A549 (cell line): Measurements from ENCODE around the gene TBC1D22A. TPM values are rescaled to one million over a fixed set of nuclear protein-coding genes. Genes with fewer than 3 reads are reported as not detected.

ENCODE experiments used
- ATAC-seq, 2 experiments: fragments of 200-7000 bp in 1 of 2; fragments of >200 bp in 1 of 2; cut with Nextera tagmentation in 1 of 2; cut with Tn5 transposase in 1 of 2; 3 replicates each; pipeline versions ENCODE4 v1.8.0 to v1.9.1; 2018 to 2020; ENCODE audit warnings: mild to moderate bottlenecking in 1 of 2, moderate library complexity in 1 of 2
- CTCF ChIA-PET: fragments of 300-600 bp; sonication (Branson Sonifier 250); formaldehyde crosslinking; extraction: SDS; loops from one replicate; lab custom pipeline; 2021; ENCODE audit warnings: antibody characterized with exemption, inconsistent platforms; lab: Yijun Ruan, JAX
- POLR2A ChIA-PET: fragments of 350-600 bp; formaldehyde crosslinking; extraction: SDS; loops from one replicate; lab custom pipeline; 2021; ENCODE audit warnings: antibody characterized with exemption, inconsistent platforms; lab: Yijun Ruan, JAX
- DNase-seq, 2 experiments: peaks; one replicate each; pipeline versions ENCODE4 v3.0.0 to v3.0.0-alpha.2; 2011 to 2016; ENCODE audit warnings: low read depth in 1 of 2, low spot score in 1 of 2
- FAIRE-seq: peaks from 2 replicates; lab custom pipeline; 2011; peaks lifted over from hg19 to GRCh38; lab: Jason Lieb, UNC
- H3K27ac ChIP-seq, 2 experiments: fragments of >200 bp; sonication (Bioruptor Twin); formaldehyde crosslinking; 3 replicates each; pipeline ENCODE4 v1.5.1; 2016 to 2017
- H3K4me1 ChIP-seq: fragments of >200 bp; sonication (Bioruptor Twin); formaldehyde crosslinking; 3 replicates; pipeline ENCODE4 v1.6.1; 2016
- H3K4me2 ChIP-seq: fragments of >200 bp; sonication (Bioruptor Twin); formaldehyde crosslinking; 3 replicates; pipeline ENCODE4 v1.6.1; 2016
- H3K4me3 ChIP-seq: fragments of >200 bp; sonication (Bioruptor Twin); formaldehyde crosslinking; 3 replicates; pipeline ENCODE4 v1.5.1; 2016
- H3K9me3 ChIP-seq: fragments of >200 bp; sonication (Bioruptor Twin); formaldehyde crosslinking; 3 replicates; pipeline ENCODE4 v1.6.1; 2016
- CEBPB ChIP-seq, 2 experiments: fragments of >200 bp in 1 of 2; sonication (Bioruptor Twin) in 1 of 2; formaldehyde crosslinking in 1 of 2; IDR thresholded peaks; 2 replicates each; pipeline ENCODE4 v1.6.1; 2012 to 2016
- CHD4 ChIP-seq: fragments of 200-600 bp; sonication (generic); IDR thresholded peaks from 2 replicates; pipeline ENCODE4 v1.6.1; 2016; ENCODE audit warnings: antibody characterized with exemption, mild to moderate bottlenecking, borderline replicate concordance
- EHF ChIP-seq: fragments of 250-450 bp; sonication (Bioruptor Pico); IDR thresholded peaks from 2 replicates; pipeline ENCODE4 v1.5.0; 2020; ENCODE audit warnings: mild to moderate bottlenecking
- EHMT2 ChIP-seq: fragments of 200-600 bp; sonication (generic); IDR thresholded peaks from 2 replicates; pipeline ENCODE4 v1.6.1; 2016; ENCODE audit warnings: antibody characterized with exemption, low read depth, mild to moderate bottlenecking, moderate library complexity
- EP300 ChIP-seq, 2 experiments: fragments of >200 bp; sonication (Bioruptor Twin); formaldehyde crosslinking; IDR thresholded peaks; 2 replicates in 1 of 2; 3 replicates in 1 of 2; pipeline ENCODE4 v1.6.1; 2016 to 2017
- ESRRA ChIP-seq: fragments of 150-350 bp; IDR thresholded peaks from 2 replicates; pipeline ENCODE4 v1.6.1; 2014; ENCODE audit warnings: mild to moderate bottlenecking, low read length, borderline replicate concordance
- FOSL2 ChIP-seq, 2 experiments: fragments of 450-650 bp in 1 of 2; fragments of >200 bp in 1 of 2; sonication (Bioruptor Twin) in 1 of 2; formaldehyde crosslinking; IDR thresholded peaks; 2 replicates each; pipeline versions ENCODE4 v1.5.0 to v1.6.1; 2016 to 2020; ENCODE audit warnings: mild to moderate bottlenecking in 1 of 2, moderate library complexity in 1 of 2
- HOXA7 ChIP-seq: fragments of 250-450 bp; sonication (Bioruptor Pico); IDR thresholded peaks from 2 replicates; pipeline ENCODE4 v1.5.0; 2020; ENCODE audit warnings: mild to moderate bottlenecking, moderate library complexity
- HOXB5 ChIP-seq: fragments of 250-450 bp; sonication (Bioruptor Pico); IDR thresholded peaks from 2 replicates; pipeline ENCODE4 v1.5.0; 2020; ENCODE audit warnings: mild to moderate bottlenecking, moderate library complexity
- KDM5A ChIP-seq: fragments of 200-600 bp; sonication (generic); IDR thresholded peaks from 2 replicates; pipeline ENCODE4 v1.6.1; 2016; ENCODE audit warnings: antibody characterized with exemption, mild to moderate bottlenecking
- MAZ ChIP-seq: fragments of 150-350 bp; IDR thresholded peaks from 2 replicates; pipeline ENCODE4 v1.6.1; 2014; ENCODE audit warnings: antibody characterized with exemption, low read depth, low read length, borderline replicate concordance
- MYC ChIP-seq: IDR thresholded peaks from 2 replicates; pipeline ENCODE4 v1.6.1; 2012; ENCODE audit warnings: mild to moderate bottlenecking, inconsistent platforms, low read length, improper control_type of control experiment, borderline replicate concordance
- NPAS2 ChIP-seq: fragments of 250-450 bp; sonication (Bioruptor Pico); IDR thresholded peaks from 2 replicates; pipeline ENCODE4 v1.8.0; 2022; ENCODE audit warnings: mild to moderate bottlenecking, moderate library complexity, borderline replicate concordance
- NR3C1 ChIP-seq: fragments of >200 bp; sonication (Bioruptor Twin); formaldehyde crosslinking; IDR thresholded peaks from 3 replicates; pipeline ENCODE4 v1.6.1; 2017
- POLR2A ChIP-seq: IDR thresholded peaks from 2 replicates; pipeline ENCODE4 v1.6.1; 2012; ENCODE audit warnings: mild to moderate bottlenecking, low read length
- POLR2AphosphoS2 ChIP-seq: conservative IDR thresholded peaks from 2 replicates; pipeline ENCODE4 v1.6.1; 2012; ENCODE audit warnings: low read length, improper control_type of control experiment, inconsistent platforms
- RAD21 ChIP-seq, 2 experiments: fragments of >200 bp in 1 of 2; sonication (Bioruptor Twin) in 1 of 2; formaldehyde crosslinking in 1 of 2; IDR thresholded peaks in 1 of 2; conservative IDR thresholded peaks in 1 of 2; 2 replicates in 1 of 2; 3 replicates in 1 of 2; pipeline ENCODE4 v1.6.1; 2012 to 2018; ENCODE audit warnings: inconsistent platforms in 1 of 2
- RCOR1 ChIP-seq: fragments of 150-350 bp; IDR thresholded peaks from 2 replicates; pipeline ENCODE4 v1.6.1; 2014; ENCODE audit warnings: antibody characterized with exemption, low read length, low read depth
- RFX5 ChIP-seq: fragments of 450-650 bp; IDR thresholded peaks from 2 replicates; pipeline ENCODE4 v1.7.1; 2014; ENCODE audit warnings: antibody characterized with exemption, mild to moderate bottlenecking, moderate library complexity
- RNF2 ChIP-seq: fragments of 200-600 bp; sonication (generic); IDR thresholded peaks from 2 replicates; pipeline ENCODE4 v1.6.1; 2016; ENCODE audit warnings: low read depth, mild to moderate bottlenecking, antibody characterized with exemption, moderate library complexity, borderline replicate concordance
- ZFP36 ChIP-seq: fragments of 450-650 bp; IDR thresholded peaks from 2 replicates; pipeline ENCODE4 v1.6.1; 2014; ENCODE audit warnings: borderline replicate concordance; ENCODE audit not compliant: partially characterized antibody
- ZNF302 ChIP-seq: fragments of 250-450 bp; sonication (Bioruptor Pico); IDR thresholded peaks from 2 replicates; pipeline ENCODE4 v1.9.0; 2021; ENCODE audit warnings: inconsistent platforms, mild to moderate bottlenecking, moderate library complexity
- WGBS: methylation state at CpG from one replicate; pipeline ENCODE4 v1.1.6; 2017; ENCODE audit errors: missing lambda C conversion rate; 5-methylcytosine and 5-hydroxymethylcytosine counted together
- polyA plus RNA-seq, 4 experiments: library from polyadenylated mRNA; depleted of rRNA in 3 of 4; stranded (reverse); fragments of >200 nt; fragmentation: RNase III in 1 of 4; extraction: RNeasy Plus Mini Kit Qiagen cat#74134 plus additional on column Dnase treatment in 1 of 4; gene quantifications; 2 replicates in 3 of 4; 3 replicates in 1 of 4; pipeline ENCODE4 v1.2.3, GENCODE V29; 2011 to 2017
- TF ChIP-seq, protein P1 (sequence below): fragments of >200 bp; sonication (Bioruptor Twin); formaldehyde crosslinking; IDR thresholded peaks from 3 replicates; pipeline ENCODE4 v1.5.1; 2016
- TF ChIP-seq, protein P2 (sequence below): fragments of 250-450 bp; sonication (Bioruptor Pico); IDR thresholded peaks from 2 replicates; pipeline ENCODE4 v1.5.0; 2021; ENCODE audit warnings: mild to moderate bottlenecking, moderate library complexity, borderline replicate concordance
- TF ChIP-seq, protein P3 (sequence below): fragments of 150-350 bp; IDR thresholded peaks from 2 replicates; pipeline ENCODE4 v1.6.1; 2014; ENCODE audit warnings: low read depth, mild to moderate bottlenecking, low read length
- TF ChIP-seq, protein P4 (sequence below): fragments of >200 bp; sonication (Bioruptor Twin); formaldehyde crosslinking; IDR thresholded peaks from 2 replicates; pipeline ENCODE4 v1.6.1; 2016
- TF ChIP-seq, protein P5 (sequence below): IDR thresholded peaks from 2 replicates; pipeline ENCODE4 v1.6.1; 2012

TBC1D22A gene
- polyA plus RNA-seq, 2 of the 4 experiments (the other 2 are of a cell fraction): 8.9 to 10.8 TPM

DNA sequence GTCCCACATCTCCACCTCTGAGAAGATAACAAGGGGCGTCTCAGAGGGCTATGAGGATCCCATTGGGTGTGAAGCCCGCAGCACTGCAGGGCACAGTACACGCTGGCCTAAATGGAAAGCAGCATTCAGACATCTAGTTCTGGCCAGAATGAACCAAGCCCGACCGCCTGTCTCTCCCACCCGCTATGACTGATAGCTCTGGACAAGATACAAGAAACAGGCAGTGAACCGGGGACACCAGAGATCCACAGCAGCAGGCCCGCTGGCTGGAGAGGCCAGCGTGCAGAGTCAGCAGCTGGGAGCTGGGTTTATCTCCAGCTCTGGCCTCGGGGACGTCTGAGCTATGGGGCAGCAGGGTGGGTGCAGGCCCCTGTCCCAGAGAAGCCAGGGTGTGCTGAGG is 34.0 kb upstream of the TBC1D22A start:
- Histone ChIP-seq H3K9me3 (no peaks in the 10 kb centered on the region), H3K4me2 (no peak overlapping the region), H3K4me1 (no peaks in the 10 kb centered on the region), H3K4me3 (no peak overlapping the region), H3K27ac (no peak overlapping the region)
- POLR2A ChIA-PET: interaction anchor here (0.5 kb wide), 1 partner anchor 35 kb away, joined by 3 read pairs; no protein-coding TSS in a partner anchor
- TF ChIP-seq EP300 (IDR thresholded peaks at IDR 0.05): no peak
- TF ChIP-seq CEBPB (IDR thresholded peaks at IDR 0.05): no peak
- no peak for TF ChIP-seq EHMT2
- TF ChIP-seq NR3C1: no peak
- no peak for TF ChIP-seq HOXA7
- no peak for TF ChIP-seq ZFP36
- no peak for TF ChIP-seq RCOR1
- TF ChIP-seq ZNF302 (CRISPR knock-in tag): no peak
- TF ChIP-seq, protein P1, sequence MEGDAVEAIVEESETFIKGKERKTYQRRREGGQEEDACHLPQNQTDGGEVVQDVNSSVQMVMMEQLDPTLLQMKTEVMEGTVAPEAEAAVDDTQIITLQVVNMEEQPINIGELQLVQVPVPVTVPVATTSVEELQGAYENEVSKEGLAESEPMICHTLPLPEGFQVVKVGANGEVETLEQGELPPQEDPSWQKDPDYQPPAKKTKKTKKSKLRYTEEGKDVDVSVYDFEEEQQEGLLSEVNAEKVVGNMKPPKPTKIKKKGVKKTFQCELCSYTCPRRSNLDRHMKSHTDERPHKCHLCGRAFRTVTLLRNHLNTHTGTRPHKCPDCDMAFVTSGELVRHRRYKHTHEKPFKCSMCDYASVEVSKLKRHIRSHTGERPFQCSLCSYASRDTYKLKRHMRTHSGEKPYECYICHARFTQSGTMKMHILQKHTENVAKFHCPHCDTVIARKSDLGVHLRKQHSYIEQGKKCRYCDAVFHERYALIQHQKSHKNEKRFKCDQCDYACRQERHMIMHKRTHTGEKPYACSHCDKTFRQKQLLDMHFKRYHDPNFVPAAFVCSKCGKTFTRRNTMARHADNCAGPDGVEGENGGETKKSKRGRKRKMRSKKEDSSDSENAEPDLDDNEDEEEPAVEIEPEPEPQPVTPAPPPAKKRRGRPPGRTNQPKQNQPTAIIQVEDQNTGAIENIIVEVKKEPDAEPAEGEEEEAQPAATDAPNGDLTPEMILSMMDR: no peak
- TF ChIP-seq, protein P2, sequence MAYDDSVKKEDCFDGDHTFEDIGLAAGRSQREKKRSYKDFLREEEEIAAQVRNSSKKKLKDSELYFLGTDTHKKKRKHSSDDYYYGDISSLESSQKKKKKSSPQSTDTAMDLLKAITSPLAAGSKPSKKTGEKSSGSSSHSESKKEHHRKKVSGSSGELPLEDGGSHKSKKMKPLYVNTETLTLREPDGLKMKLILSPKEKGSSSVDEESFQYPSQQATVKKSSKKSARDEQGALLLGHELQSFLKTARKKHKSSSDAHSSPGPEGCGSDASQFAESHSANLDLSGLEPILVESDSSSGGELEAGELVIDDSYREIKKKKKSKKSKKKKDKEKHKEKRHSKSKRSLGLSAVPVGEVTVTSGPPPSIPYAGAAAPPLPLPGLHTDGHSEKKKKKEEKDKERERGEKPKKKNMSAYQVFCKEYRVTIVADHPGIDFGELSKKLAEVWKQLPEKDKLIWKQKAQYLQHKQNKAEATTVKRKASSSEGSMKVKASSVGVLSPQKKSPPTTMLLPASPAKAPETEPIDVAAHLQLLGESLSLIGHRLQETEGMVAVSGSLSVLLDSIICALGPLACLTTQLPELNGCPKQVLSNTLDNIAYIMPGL (CRISPR knock-in tag): no peak
- TF ChIP-seq RNF2: no peak
- no peak for TF ChIP-seq HOXB5 (CRISPR knock-in tag)
- TF ChIP-seq, protein P3, sequence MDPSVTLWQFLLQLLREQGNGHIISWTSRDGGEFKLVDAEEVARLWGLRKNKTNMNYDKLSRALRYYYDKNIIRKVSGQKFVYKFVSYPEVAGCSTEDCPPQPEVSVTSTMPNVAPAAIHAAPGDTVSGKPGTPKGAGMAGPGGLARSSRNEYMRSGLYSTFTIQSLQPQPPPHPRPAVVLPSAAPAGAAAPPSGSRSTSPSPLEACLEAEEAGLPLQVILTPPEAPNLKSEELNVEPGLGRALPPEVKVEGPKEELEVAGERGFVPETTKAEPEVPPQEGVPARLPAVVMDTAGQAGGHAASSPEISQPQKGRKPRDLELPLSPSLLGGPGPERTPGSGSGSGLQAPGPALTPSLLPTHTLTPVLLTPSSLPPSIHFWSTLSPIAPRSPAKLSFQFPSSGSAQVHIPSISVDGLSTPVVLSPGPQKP: no peak
- TF ChIP-seq KDM5A: no peak
- ATAC-seq: no peak
- CTCF ChIA-PET: interaction anchor here (0.6 kb wide), 1 partner anchor 13 kb away, joined by 3 read pairs; no protein-coding TSS in a partner anchor
- FAIRE-seq: no peak
- DNase-seq: no peak
- 95% methylated on average over 11 of the region's 11 CpGs for WGBS

DNA sequence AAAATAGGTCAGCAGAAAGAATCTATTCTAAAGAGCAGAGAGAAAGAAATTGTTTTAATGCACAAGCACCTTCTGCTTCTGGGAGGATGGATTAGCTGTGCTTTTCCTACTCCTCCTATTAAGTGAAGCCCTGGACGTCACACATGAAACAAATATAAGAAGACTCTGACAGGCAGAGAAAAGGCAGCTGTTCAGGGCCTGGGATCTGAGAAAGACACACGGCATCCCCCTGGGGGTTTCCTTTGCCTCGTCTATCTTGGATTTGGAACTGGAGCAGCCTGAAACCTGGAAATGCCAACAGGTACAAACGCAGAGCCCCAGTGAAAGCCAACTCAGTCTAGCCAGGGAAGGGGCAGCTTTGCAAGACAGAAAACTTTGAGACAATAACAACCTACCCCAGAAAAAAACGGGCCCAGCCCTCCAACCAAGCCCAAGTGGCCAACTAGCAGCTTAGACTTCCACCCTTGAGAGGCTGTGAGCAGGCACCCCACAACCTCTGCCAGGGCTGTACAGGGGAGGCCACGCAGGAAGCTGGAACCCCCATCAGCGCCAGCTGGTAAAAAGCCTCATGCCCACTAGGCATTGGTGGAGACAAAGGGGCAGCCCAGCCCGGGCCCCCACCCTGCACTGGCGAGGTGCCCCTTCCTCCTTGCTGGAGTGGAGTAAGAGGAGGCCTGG is 31.7 kb upstream of the TBC1D22A start:
- POLR2A ChIA-PET: no interaction called here
- FAIRE-seq (no peak), ATAC-seq (no peak), DNase-seq (no peak)
- Histone ChIP-seq H3K4me1 (no peaks in the 10 kb centered on the region), H3K27ac (no peak overlapping the region), H3K4me2 (no peak overlapping the region), H3K9me3 (no peaks in the 10 kb centered on the region), H3K4me3 (no peak overlapping the region)
- CTCF ChIA-PET: interaction anchor here (0.6 to 0.8 kb wide), 2 partner anchors 28 to 191 kb away, joined by 3 read pairs; no protein-coding TSS in a partner anchor
- TF ChIP-seq, protein P4, sequence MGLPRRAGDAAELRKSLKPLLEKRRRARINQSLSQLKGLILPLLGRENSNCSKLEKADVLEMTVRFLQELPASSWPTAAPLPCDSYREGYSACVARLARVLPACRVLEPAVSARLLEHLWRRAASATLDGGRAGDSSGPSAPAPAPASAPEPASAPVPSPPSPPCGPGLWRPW: no peak
- TF ChIP-seq EP300 (IDR thresholded peaks at IDR 0.05) (no peak), POLR2A (no peak), ESRRA (no peak), RAD21 (conservative IDR thresholded peaks at IDR 0.05 in 1 of 2, IDR thresholded peaks at IDR 0.05 in 1 of 2) (no peak), HOXA7 (no peak), MAZ (no peak), POLR2AphosphoS2 (no peak), NPAS2 (CRISPR knock-in tag) (no peak), EHF (CRISPR knock-in tag) (no peak), MYC (no peak), RFX5 (no peak), ZFP36 (no peak), RCOR1 (no peak), FOSL2 (IDR thresholded peaks at IDR 0.05) (no peak), FOSL2 (CRISPR knock-in tag; IDR thresholded peaks at IDR 0.05) (no peak), KDM5A (no peak), CHD4 (no peak)
- TF ChIP-seq, protein P5, sequence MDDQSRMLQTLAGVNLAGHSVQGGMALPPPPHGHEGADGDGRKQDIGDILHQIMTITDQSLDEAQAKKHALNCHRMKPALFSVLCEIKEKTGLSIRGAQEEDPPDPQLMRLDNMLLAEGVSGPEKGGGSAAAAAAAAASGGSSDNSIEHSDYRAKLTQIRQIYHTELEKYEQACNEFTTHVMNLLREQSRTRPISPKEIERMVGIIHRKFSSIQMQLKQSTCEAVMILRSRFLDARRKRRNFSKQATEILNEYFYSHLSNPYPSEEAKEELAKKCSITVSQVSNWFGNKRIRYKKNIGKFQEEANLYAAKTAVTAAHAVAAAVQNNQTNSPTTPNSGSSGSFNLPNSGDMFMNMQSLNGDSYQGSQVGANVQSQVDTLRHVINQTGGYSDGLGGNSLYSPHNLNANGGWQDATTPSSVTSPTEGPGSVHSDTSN: no peak
- TF ChIP-seq, protein P2 (CRISPR knock-in tag): no peak
- WGBS: 87% methylated on average over 7 of the region's 9 CpGs
